HT1080 (cell line): Measurements from ENCODE around the gene TOP3B. TPM values are rescaled to one million over a fixed set of nuclear protein-coding genes. Genes with fewer than 3 reads are reported as not detected.
A peak's percentile ranks its signal among the peaks of the same experiment; 100 is the strongest.

Experiments used
- DNase-seq: peaks from one replicate; pipeline ENCODE4 v3.0.0-alpha.2; 2015; ENCODE audit warnings: low read depth
- polyA plus RNA-seq, 2 experiments: library from polyadenylated mRNA; depleted of rRNA; stranded (reverse); fragments of >200 nt; gene quantifications; 2 replicates each; pipeline ENCODE4 v1.2.3, GENCODE V29; 2015
- total RNA-seq: library from RNA; depleted of rRNA; stranded (reverse); fragments of >200 nt; shearing (Covaris generic); gene quantifications from 2 replicates; pipeline ENCODE4 v1.2.3, GENCODE V29; 2014; rRNA removed

TOP3B gene
- 42.5 and 48.9 TPM in 2 replicates for total RNA-seq
- polyA plus RNA-seq (2015; cell fraction: cytosol; rRNA removed): 14.3 and 17.5 TPM in 2 replicates
- polyA plus RNA-seq (2015; cell fraction: nucleus; rRNA removed): 82.7 and 96.4 TPM in 2 replicates

GRCh38 chr22:21982338-21982965 lies at the start of gene TOP3B:
TSS of gene TOP3B (minus strand) at chr22:21982787. CDS start at chr22:21975709, 7,078 bp downstream.
- DNase-seq: peak; percentile 58

GRCh38 chr22:22031183-22031945 lies 48.8 kb upstream of the TOP3B start:
- DNase-seq: no peak

- DNase-seq: no peak
Measured at GRCh38 chr22:22030493-22031182, 48.1 kb upstream of the TOP3B start.

GRCh38 chr22:22027955-22028354 lies 45.4 kb upstream of the TOP3B start:
- no peak for DNase-seq

GRCh38 chr22:22026157-22026831 lies 43.7 kb upstream of the TOP3B start:
- DNase-seq: no peak

GRCh38 chr22:22025320-22026156 lies 43.0 kb upstream of the TOP3B start:
- no peak for DNase-seq

- DNase-seq: no peak
Measured at GRCh38 chr22:22024440-22024839, 41.9 kb upstream of the TOP3B start.

GRCh38 chr22:22023581-22024137 lies 41.1 kb upstream of the TOP3B start:
- peak; percentile 69 for DNase-seq

- peak; percentile 9 for DNase-seq
Measured at GRCh38 chr22:22022947-22023534, 40.5 kb upstream of the TOP3B start.

GRCh38 chr22:22022255-22022840 lies 39.8 kb upstream of the TOP3B start:
- DNase-seq: no peak

- DNase-seq: peak; percentile 21
Measured at GRCh38 chr22:22021162-22021750, 38.7 kb upstream of the TOP3B start.

- no peak for DNase-seq
Measured at GRCh38 chr22:22020425-22020852, 37.9 kb upstream of the TOP3B start.

GRCh38 chr22:22019659-22020424 lies 37.3 kb upstream of the TOP3B start:
- no peak for DNase-seq

GRCh38 chr22:22018825-22019658 lies 36.5 kb upstream of the TOP3B start:
- DNase-seq: no peak

GRCh38 chr22:22015631-22016030 lies 33.0 kb upstream of the TOP3B start:
- no peak for DNase-seq

GRCh38 chr22:22014285-22014659 lies 31.7 kb upstream of the TOP3B start:
- no peak for DNase-seq

- DNase-seq: no peak
Measured at GRCh38 chr22:22013559-22014284, 31.1 kb upstream of the TOP3B start.
